ENCODE data around the gene METTL6.

GRCh38 chr3:15436246-15436645 lies 8.9 kb upstream of the METTL6 start:
- TF ChIP-seq FOS (IDR thresholded peaks at IDR 0.05; ENCODE audit: low read depth, low read length) (no peak), RCOR1 (IDR thresholded peaks at IDR 0.05; ENCODE audit: insufficient replicate concordance, low read length) (no peak), CTCF (conservative IDR thresholded peaks at IDR 0.05; ENCODE audit: low read depth, low read length) (no peak), POLR2A (IDR thresholded peaks at IDR 0.05; ENCODE audit: low read depth, low read length) (no peak), MAZ (IDR thresholded peaks at IDR 0.05; ENCODE audit: borderline replicate concordance, low read depth, low read length) (no peak), USF2 (IDR thresholded peaks at IDR 0.05; ENCODE audit: low read depth, low read length) (no peak), SMC3 (IDR thresholded peaks at IDR 0.05; ENCODE audit: low read depth, low read length) (no peak), MAFK (IDR thresholded peaks at IDR 0.05; ENCODE audit: low read depth, low read length) (no peak), CEBPB (IDR thresholded peaks at IDR 0.05; ENCODE audit: low read depth, low read length) (no peak), BHLHE40 (IDR thresholded peaks at IDR 0.05; ENCODE audit: low read depth, low read length) (no peak), RFX5 (IDR thresholded peaks at IDR 0.05; ENCODE audit: low read depth, low read length) (no peak), NFE2L2 (IDR thresholded peaks at IDR 0.05; ENCODE audit: low read depth, low read length) (no peak), RAD21 (IDR thresholded peaks at IDR 0.05; ENCODE audit: low read length) (no peak)
